HL-60 (cell line): ENCODE data around the gene MGME1.

ENCODE experiments used
- DNase-seq, 2 experiments: peaks; one replicate each; pipeline ENCODE4 v3.0.0-alpha.2; 2010 to 2020; ENCODE audit warnings: low read depth in 1 of 2, low spot score in 1 of 2
- H3K27ac ChIP-seq: fragments of 250-450 bp; sonication (Bioruptor Pico); replicated peaks from 2 replicates; pipeline ENCODE4 v1.5.1; 2020; ENCODE audit warnings: mild to moderate bottlenecking, moderate library complexity
- H3K27me3 ChIP-seq: fragments of 250-450 bp; sonication (Bioruptor Pico); 2 replicates; pipeline ENCODE4 v1.5.1; 2021; ENCODE audit warnings: mild to moderate bottlenecking, moderate library complexity; ENCODE audit not compliant: insufficient read depth, poor library complexity, severe bottlenecking
- H3K4me3 ChIP-seq: replicated peaks from 2 replicates; pipeline ENCODE4 v1.5.1; 2011; ENCODE audit warnings: mild to moderate bottlenecking, control low read depth, low read length; ENCODE audit not compliant: insufficient read depth
- CTCF ChIP-seq: IDR thresholded peaks from one replicate; pipeline ENCODE4 v1.5.1; 2011; ENCODE audit warnings: low read length, control low read depth, inconsistent platforms; ENCODE audit not compliant: insufficient read depth
- GABPA ChIP-seq: IDR thresholded peaks from 2 replicates; pipeline ENCODE4 v1.6.1; 2012; ENCODE audit warnings: low read depth
- POLR2AphosphoS5 ChIP-seq: IDR thresholded peaks from 2 replicates; pipeline ENCODE4 v1.6.1; 2012; ENCODE audit warnings: low read depth
- REST ChIP-seq: IDR thresholded peaks from 2 replicates; pipeline ENCODE4 v1.6.1; 2012; ENCODE audit warnings: low read depth; ENCODE audit not compliant: insufficient replicate concordance
- SPI1 ChIP-seq: IDR thresholded peaks from 2 replicates; pipeline ENCODE4 v1.6.1; 2012; ENCODE audit warnings: low read depth, mild to moderate bottlenecking, borderline replicate concordance
- long read RNA-seq: library from polyadenylated mRNA; unstranded; transcript quantifications from one replicate; pipeline ENCODE4 v2.0.0, GENCODE V29; 2020

The MGME1 gene
- long read RNA-seq, transcript MGME1-205 (3 exons, 740 nt): minor isoform, 30 of 271 reads
- long read RNA-seq, transcript MGME1-201 (3 exons, 1,781 nt): minor isoform, 28 of 271 reads
- long read RNA-seq, transcript MGME1-203 (5 exons, 2,336 nt): major isoform, 117 of 271 reads
- long read RNA-seq, partial matches to known transcripts: 47 of 271 reads
- long read RNA-seq, other reads (novel, unspliced or antisense): 46 of 271 reads

- TF ChIP-seq POLR2AphosphoS5 (peak; percentile 85), SPI1 (peak; percentile 20; the same call in 1 of the 2 replicates), GABPA (0 out of 2 replicates have a peak, but pooled peaks have one; percentile 7), CTCF (no peak), REST (peak; percentile 50)
- peak within 1 kb of the TSS; percentile 57 for H3K4me3 ChIP-seq
- H3K27ac ChIP-seq: peak within 1 kb of the TSS; percentile 99
- peak; percentile 99 to 100 for DNase-seq
- H3K27me3 ChIP-seq: no peaks in the 10 kb centered on the region
Observed at GRCh38 chr20:17968366-17969277, at the start of gene MGME1, which contains the start of gene SNX5. Gene MGME1 (plus strand): TSS chr20:17969018. CDS start chr20:17969860, 842 bp downstream. Gene SNX5 (minus strand): TSS chr20:17968794. CDS start chr20:17968425, 369 bp downstream.

DNA sequence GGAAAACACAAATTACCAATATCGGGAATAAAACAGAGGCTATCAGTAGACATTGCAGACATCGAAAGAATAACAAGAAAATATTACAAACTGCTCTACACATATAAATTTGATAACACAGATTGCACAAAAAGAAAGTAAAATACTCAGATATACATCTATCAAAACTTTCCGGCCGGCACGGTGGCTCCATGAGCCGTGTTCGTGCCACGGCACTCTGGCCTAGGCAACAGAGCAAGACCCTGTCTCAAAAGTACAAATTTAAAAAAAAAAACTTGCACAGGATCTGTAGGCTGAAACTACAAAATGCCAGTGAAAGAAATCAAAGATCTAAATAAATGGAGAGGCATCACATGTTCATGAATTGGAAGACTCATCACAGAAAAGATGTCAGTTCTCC, 49.7 kb upstream of the MGME1 start:
- no peak for DNase-seq
- H3K27ac ChIP-seq: no peak overlapping the region
- no peaks in the 10 kb centered on the region for H3K27me3 ChIP-seq
- TF ChIP-seq SPI1 (no peak), CTCF (no peak), GABPA (no peak), REST (no peak), POLR2AphosphoS5 (no peak)
- H3K4me3 ChIP-seq: no peak overlapping the region

GRCh38 chr20:17921774-17922173, 47.0 kb upstream of the MGME1 start:
- no peak for DNase-seq
- no peak overlapping the region for H3K4me3 ChIP-seq
- no peaks in the 10 kb centered on the region for H3K27me3 ChIP-seq
- H3K27ac ChIP-seq: no peak overlapping the region
- TF ChIP-seq SPI1: no peak
- no peak for TF ChIP-seq REST
- no peak for TF ChIP-seq POLR2AphosphoS5
- TF ChIP-seq CTCF: no peak
